BE2C (cell line): Measurements from ENCODE around the gene CXXC1.

Source experiments
- DNase-seq: peaks from one replicate; pipeline ENCODE4 v3.0.0-alpha.2; 2020
- H3K27me3 ChIP-seq: fragments of 250-450 bp; sonication (Bioruptor Pico); 2 replicates; pipeline ENCODE4 v1.5.1; 2020; ENCODE audit warnings: mild to moderate bottlenecking
- H3K36me3 ChIP-seq: fragments of 250-450 bp; sonication (Bioruptor Pico); 2 replicates; pipeline ENCODE4 v1.5.1; 2020; ENCODE audit warnings: mild to moderate bottlenecking
- H3K4me1 ChIP-seq: fragments of 250-450 bp; sonication (Bioruptor Pico); 2 replicates; pipeline ENCODE4 v1.5.1; 2020
- H3K4me3 ChIP-seq: 2 replicates; pipeline ENCODE4 v1.5.1; 2011; ENCODE audit warnings: low read depth, low read length
- H3K9me3 ChIP-seq: fragments of 250-450 bp; sonication (Bioruptor Pico); 2 replicates; pipeline ENCODE4 v1.5.1; 2020
- TF ChIP-seq, protein P1 (sequence below): IDR thresholded peaks from 2 replicates; pipeline ENCODE4 v1.5.1; 2012; ENCODE audit warnings: mild to moderate bottlenecking, low read depth, low read length

Gene CXXC1

GRCh38 chr18:50320719-50321118 lies 33.2 kb upstream of the CXXC1 start:
- TF ChIP-seq, protein P1, sequence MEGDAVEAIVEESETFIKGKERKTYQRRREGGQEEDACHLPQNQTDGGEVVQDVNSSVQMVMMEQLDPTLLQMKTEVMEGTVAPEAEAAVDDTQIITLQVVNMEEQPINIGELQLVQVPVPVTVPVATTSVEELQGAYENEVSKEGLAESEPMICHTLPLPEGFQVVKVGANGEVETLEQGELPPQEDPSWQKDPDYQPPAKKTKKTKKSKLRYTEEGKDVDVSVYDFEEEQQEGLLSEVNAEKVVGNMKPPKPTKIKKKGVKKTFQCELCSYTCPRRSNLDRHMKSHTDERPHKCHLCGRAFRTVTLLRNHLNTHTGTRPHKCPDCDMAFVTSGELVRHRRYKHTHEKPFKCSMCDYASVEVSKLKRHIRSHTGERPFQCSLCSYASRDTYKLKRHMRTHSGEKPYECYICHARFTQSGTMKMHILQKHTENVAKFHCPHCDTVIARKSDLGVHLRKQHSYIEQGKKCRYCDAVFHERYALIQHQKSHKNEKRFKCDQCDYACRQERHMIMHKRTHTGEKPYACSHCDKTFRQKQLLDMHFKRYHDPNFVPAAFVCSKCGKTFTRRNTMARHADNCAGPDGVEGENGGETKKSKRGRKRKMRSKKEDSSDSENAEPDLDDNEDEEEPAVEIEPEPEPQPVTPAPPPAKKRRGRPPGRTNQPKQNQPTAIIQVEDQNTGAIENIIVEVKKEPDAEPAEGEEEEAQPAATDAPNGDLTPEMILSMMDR = no peak
- peaks cover 8% of the 10 kb centered on the region; the same call in 1 of the 2 replicates for H3K27me3 ChIP-seq
- no peak overlapping the region for H3K4me3 ChIP-seq
- H3K9me3 ChIP-seq = no peaks in the 10 kb centered on the region
- no peaks in the 10 kb centered on the region for H3K36me3 ChIP-seq
- no peaks in the 10 kb centered on the region for H3K4me1 ChIP-seq
- DNase-seq = no peak

GRCh38 chr18:50315100-50315871 lies 27.8 kb upstream of the CXXC1 start:
- TF ChIP-seq, protein P1 = no peak
- no peaks in the 10 kb centered on the region for H3K4me1 ChIP-seq
- H3K36me3 ChIP-seq = no peaks in the 10 kb centered on the region
- DNase-seq = no peak
- H3K27me3 ChIP-seq = no peaks in the 10 kb centered on the region; the same call in 1 of the 2 replicates
- no peak overlapping the region for H3K4me3 ChIP-seq
- H3K9me3 ChIP-seq = no peaks in the 10 kb centered on the region

DNA sequence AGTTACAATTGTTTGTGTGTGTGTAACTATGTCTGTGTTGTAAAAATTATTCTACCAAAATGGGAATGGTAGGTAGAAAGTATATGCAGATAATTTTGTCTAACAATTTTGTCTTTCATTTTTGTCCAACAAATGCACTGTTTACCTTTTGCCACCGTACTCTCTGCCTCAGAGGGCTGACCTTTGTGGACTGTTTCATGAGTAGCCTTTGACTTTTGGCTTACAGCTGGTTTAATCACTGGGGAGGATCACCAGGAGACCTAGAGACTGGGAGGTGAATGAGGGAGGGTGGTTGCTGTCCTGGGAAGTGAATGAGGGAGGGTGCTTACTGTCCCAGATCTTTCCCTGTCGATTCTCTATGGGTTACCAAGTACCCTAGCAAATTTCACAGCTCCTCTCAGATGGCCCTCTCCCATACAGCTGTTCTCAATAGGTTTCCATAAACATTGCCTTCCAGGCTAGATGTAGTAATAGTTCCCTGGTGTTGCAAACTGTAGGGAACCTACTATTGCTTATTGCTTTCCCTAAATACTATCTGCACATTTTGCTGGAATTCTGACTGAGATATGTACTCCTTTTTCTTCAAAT lies 26.5 kb upstream of the CXXC1 start:
- Histone ChIP-seq H3K27me3 (no peaks in the 10 kb centered on the region), H3K4me1 (no peaks in the 10 kb centered on the region), H3K36me3 (no peaks in the 10 kb centered on the region), H3K9me3 (no peaks in the 10 kb centered on the region), H3K4me3 (no peak overlapping the region)
- no peak for DNase-seq
- TF ChIP-seq, protein P1 = no peak

- Histone ChIP-seq H3K4me1 (no peaks in the 10 kb centered on the region), H3K4me3 (no peak overlapping the region), H3K36me3 (no peaks in the 10 kb centered on the region), H3K27me3 (no peaks in the 10 kb centered on the region), H3K9me3 (no peaks in the 10 kb centered on the region)
- TF ChIP-seq, protein P1 = no peak
- DNase-seq = no peak
These were observed 25.6 kb upstream of the CXXC1 start for GRCh38 chr18:50313031-50313607.

DNA sequence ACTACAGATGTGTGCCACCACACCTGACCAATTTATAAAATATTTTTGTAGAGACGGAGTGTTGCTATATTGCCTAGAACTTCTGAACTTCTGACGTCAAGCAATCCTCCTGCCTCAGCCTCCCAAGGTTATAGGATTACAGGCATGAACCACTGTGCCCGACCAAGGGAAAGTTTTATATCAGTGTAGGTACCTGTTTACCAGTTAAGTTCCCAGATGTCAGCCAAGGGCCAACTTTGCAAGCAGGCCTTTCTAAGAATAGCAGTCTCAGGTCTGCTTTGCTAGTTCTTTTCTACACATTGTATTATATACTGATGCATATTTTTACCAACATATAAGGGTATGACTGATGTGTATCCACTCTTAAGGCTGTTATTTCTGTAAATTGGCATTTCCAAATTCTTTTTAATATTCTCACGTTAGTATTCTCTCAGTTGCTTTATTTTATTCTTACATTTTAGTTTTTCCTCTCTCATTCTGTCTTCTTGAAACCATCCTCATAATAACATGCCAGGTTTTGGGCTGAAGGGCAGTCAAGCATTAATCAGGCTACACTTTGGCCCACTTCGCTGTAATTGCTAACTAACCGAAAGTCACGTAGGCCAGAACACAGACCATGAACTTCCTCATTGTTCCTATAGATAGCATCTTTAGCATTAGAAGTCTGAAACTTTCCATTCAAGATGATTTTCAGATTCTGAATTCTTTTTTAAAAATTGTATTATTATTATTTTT lies 25.0 kb upstream of the CXXC1 start:
- no peaks in the 10 kb centered on the region for H3K9me3 ChIP-seq
- H3K36me3 ChIP-seq = no peaks in the 10 kb centered on the region
- no peaks in the 10 kb centered on the region for H3K27me3 ChIP-seq
- no peak for DNase-seq
- no peaks in the 10 kb centered on the region for H3K4me1 ChIP-seq
- no peak overlapping the region for H3K4me3 ChIP-seq
- TF ChIP-seq, protein P1 = no peak
